ENCODE results near the gene NTM.

NTM gene

DNA sequence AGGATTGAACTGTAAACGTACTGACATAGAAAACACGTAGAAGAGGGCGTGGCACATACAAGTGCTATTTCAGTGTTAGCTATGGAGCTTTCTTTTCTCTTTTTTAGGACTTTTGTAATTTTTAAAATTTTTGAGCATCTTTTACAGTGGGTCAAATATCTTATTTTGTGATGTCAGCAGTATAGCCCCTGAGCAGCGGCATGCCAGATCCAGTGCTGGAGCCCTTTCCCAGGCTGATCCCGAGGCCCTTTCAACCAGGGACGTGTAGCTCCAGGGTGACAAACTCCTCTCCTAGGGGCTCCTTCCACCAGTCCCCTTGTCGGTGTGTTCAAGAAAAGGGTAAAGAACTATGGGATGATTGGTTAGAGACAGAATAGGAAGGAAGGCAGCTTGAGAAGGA, 777.0 kb downstream of the NTM start:
- Histone ChIP-seq H3K27ac (ENCODE audit: insufficient read depth, low read length, poor library complexity, severe bottlenecking) (no peak overlapping the region), H3K4me1 (ENCODE audit: control insufficient read depth, insufficient read depth, low read length, poor library complexity, severe bottlenecking) (no peaks in the 10 kb centered on the region), H3K27me3 (replicated peaks; ENCODE audit: control insufficient read depth, insufficient read depth, low read length, poor library complexity, severe bottlenecking) (no peaks in the 10 kb centered on the region), H3K4me3 (ENCODE audit: insufficient read depth, low read depth, low read length, poor library complexity, severe bottlenecking) (no peak overlapping the region), H3K9me3 (ENCODE audit: control insufficient read depth, low read length) (no peaks in the 10 kb centered on the region), H3K36me3 (ENCODE audit: control insufficient read depth, insufficient read depth, low read length) (no peaks in the 10 kb centered on the region)
- DNase-seq, result no peak

DNA sequence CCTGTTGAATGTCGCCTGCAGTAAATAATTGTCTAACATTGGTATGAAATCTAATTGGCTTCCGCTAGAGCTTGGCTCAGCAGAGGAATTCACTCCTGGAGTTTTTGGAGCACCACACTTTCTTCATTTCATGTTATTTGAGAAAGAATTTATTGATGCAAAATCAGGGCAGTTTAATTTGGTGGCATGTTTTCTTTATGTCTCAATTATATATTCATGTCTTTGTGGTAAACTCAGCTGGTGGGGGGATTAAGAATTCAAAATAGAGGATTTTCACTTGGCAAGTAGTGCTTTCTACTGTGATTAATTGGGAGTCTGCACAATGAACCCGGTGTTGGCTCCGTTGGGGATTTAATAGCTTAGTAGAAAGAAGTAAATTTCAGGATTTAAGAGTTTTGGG, 784.4 kb downstream of the NTM start:
- H3K9me3 ChIP-seq (ENCODE audit: control insufficient read depth, low read length), result no peaks in the 10 kb centered on the region
- no peak overlapping the region for H3K27ac ChIP-seq (ENCODE audit: insufficient read depth, low read length, poor library complexity, severe bottlenecking)
- no peaks in the 10 kb centered on the region for H3K27me3 ChIP-seq (replicated peaks; ENCODE audit: control insufficient read depth, insufficient read depth, low read length, poor library complexity, severe bottlenecking)
- no peak for DNase-seq
- no peak overlapping the region for H3K4me3 ChIP-seq (ENCODE audit: insufficient read depth, low read depth, low read length, poor library complexity, severe bottlenecking)
- no peaks in the 10 kb centered on the region for H3K4me1 ChIP-seq (ENCODE audit: control insufficient read depth, insufficient read depth, low read length, poor library complexity, severe bottlenecking)
- no peaks in the 10 kb centered on the region for H3K36me3 ChIP-seq (ENCODE audit: control insufficient read depth, insufficient read depth, low read length)

DNA sequence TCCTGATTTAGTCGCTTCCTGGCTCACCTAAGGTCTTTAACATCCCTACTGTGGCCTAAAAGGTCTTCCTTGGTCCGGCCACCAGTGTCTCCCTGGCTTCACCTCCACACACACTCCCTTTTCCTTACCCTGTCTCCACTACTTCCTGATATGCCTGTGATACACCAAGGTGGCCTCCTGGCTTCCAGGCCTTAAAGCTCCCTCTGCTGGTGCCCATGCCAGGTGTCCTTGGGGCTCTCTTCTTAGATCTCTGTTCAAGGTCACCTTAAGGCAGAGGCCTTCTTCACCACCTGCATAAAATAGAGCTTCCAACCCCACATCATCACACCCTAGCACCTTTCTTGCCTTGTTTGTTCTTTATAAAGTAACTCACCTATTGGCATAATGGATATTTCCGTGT, 787.7 kb downstream of the NTM start:
- no peaks in the 10 kb centered on the region for H3K9me3 ChIP-seq (ENCODE audit: control insufficient read depth, low read length)
- no peak overlapping the region for H3K27ac ChIP-seq (ENCODE audit: insufficient read depth, low read length, poor library complexity, severe bottlenecking)
- H3K36me3 ChIP-seq (ENCODE audit: control insufficient read depth, insufficient read depth, low read length), result no peaks in the 10 kb centered on the region
- DNase-seq, result no peak
- no peak overlapping the region for H3K4me3 ChIP-seq (ENCODE audit: insufficient read depth, low read depth, low read length, poor library complexity, severe bottlenecking)
- no peaks in the 10 kb centered on the region for H3K4me1 ChIP-seq (ENCODE audit: control insufficient read depth, insufficient read depth, low read length, poor library complexity, severe bottlenecking)
- no peaks in the 10 kb centered on the region for H3K27me3 ChIP-seq (replicated peaks; ENCODE audit: control insufficient read depth, insufficient read depth, low read length, poor library complexity, severe bottlenecking)

DNA sequence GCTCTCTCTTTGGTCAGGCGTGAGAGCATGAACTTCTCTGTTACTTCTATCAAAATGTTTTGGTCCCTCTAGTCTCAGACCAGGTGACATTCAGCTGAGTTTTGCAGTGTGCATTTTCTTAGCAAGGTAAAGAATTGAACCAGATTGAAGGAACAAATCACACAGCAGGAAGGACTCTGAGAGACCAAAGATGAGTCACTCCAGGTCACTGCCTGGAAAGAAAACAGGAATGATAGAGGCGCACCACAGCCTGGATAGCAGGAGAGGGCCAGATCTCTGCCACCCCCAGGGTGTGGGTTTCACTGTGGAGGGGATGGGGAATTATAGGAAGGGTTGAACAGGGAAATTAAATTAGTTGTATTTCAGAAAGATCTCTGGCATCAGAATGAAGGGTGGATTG, 788.3 kb downstream of the NTM start:
- Histone ChIP-seq H3K27ac (ENCODE audit: insufficient read depth, low read length, poor library complexity, severe bottlenecking) (no peak overlapping the region), H3K36me3 (ENCODE audit: control insufficient read depth, insufficient read depth, low read length) (no peaks in the 10 kb centered on the region), H3K4me3 (ENCODE audit: insufficient read depth, low read depth, low read length, poor library complexity, severe bottlenecking) (no peak overlapping the region), H3K9me3 (ENCODE audit: control insufficient read depth, low read length) (no peaks in the 10 kb centered on the region), H3K4me1 (ENCODE audit: control insufficient read depth, insufficient read depth, low read length, poor library complexity, severe bottlenecking) (no peaks in the 10 kb centered on the region), H3K27me3 (replicated peaks; ENCODE audit: control insufficient read depth, insufficient read depth, low read length, poor library complexity, severe bottlenecking) (no peaks in the 10 kb centered on the region)
- DNase-seq, result no peak

DNA sequence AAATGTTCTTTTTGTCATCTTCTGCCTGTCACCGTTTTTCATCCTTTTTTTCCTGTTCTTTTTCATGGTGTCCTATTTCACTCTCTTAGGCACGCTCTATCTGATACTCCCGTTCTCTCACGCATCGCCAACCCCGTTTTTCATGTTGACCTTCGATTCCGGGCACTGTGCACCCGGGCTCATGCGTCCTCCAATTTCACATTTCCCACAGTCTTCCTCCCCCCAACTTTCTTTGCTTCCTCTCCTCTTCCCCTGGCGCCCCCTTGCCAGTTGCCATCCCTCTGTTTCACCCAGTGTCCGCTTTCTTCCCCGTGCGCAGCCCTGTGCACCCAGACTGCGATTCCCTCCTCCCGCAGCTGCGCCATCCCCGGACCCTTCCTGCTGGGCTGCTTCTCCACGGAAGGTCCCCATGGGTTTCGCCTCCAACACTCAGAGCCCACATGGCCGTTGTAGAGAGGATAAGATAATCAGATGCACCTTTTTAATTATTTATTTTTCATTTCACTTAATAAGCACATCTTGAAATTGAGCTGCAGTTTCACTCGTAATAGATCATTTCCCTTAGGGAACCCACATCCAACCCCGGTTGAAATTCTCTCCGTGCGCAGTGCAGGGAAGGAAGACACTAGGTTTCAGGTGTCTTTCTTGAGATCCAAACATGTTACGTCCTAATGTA, 791.1 kb downstream of the NTM start:
- Histone ChIP-seq H3K36me3 (ENCODE audit: control insufficient read depth, insufficient read depth, low read length) (no peaks in the 10 kb centered on the region), H3K4me1 (ENCODE audit: control insufficient read depth, insufficient read depth, low read length, poor library complexity, severe bottlenecking) (no peaks in the 10 kb centered on the region)

DNA sequence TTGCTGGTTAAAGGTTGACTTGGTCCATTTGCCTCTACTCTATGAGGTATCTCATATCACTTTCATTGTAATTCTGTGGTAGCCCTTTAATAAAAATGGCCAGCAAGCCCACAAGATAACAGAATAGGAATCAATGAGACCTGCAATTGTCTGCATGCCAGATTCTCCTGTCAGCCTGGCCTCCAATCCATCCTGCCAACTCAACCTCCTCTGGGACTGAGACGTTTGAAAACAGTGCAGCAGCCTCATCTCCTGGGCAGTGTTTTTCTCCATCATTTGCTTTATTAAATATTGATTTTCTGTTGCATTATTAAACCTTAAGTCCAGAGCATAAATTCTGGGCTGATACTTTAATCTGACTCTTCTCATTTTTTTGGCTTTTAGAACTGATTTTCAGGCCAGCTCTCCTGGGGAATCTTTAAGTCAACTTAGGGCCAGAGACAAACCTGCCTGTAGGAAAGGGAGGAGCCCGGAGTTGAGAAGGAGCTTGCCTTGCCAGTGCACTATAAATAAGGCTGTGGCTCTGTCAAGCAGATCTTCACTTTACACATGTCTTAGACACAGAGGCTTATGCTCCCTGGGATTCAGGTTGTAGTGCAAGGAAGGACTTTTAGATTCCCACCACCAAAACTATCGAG, 798.0 kb downstream of the NTM start:
- Histone ChIP-seq H3K4me3 (ENCODE audit: insufficient read depth, low read depth, low read length, poor library complexity, severe bottlenecking) (no peak overlapping the region), H3K27ac (ENCODE audit: insufficient read depth, low read length, poor library complexity, severe bottlenecking) (no peak overlapping the region), H3K36me3 (ENCODE audit: control insufficient read depth, insufficient read depth, low read length) (no peaks in the 10 kb centered on the region), H3K27me3 (replicated peaks; ENCODE audit: control insufficient read depth, insufficient read depth, low read length, poor library complexity, severe bottlenecking) (no peaks in the 10 kb centered on the region), H3K4me1 (ENCODE audit: control insufficient read depth, insufficient read depth, low read length, poor library complexity, severe bottlenecking) (no peaks in the 10 kb centered on the region), H3K9me3 (ENCODE audit: control insufficient read depth, low read length) (no peaks in the 10 kb centered on the region)
- no peak for DNase-seq

More for the DNA sequence above, 791.1 kb downstream of the NTM start:
- H3K27me3 ChIP-seq (replicated peaks; ENCODE audit: control insufficient read depth, insufficient read depth, low read length, poor library complexity, severe bottlenecking), result no peaks in the 10 kb centered on the region
- no peak overlapping the region for H3K27ac ChIP-seq (ENCODE audit: insufficient read depth, low read length, poor library complexity, severe bottlenecking)
- H3K4me3 ChIP-seq (ENCODE audit: insufficient read depth, low read depth, low read length, poor library complexity, severe bottlenecking), result no peak overlapping the region
- H3K9me3 ChIP-seq (ENCODE audit: control insufficient read depth, low read length), result no peaks in the 10 kb centered on the region
- DNase-seq, result no peak

DNA sequence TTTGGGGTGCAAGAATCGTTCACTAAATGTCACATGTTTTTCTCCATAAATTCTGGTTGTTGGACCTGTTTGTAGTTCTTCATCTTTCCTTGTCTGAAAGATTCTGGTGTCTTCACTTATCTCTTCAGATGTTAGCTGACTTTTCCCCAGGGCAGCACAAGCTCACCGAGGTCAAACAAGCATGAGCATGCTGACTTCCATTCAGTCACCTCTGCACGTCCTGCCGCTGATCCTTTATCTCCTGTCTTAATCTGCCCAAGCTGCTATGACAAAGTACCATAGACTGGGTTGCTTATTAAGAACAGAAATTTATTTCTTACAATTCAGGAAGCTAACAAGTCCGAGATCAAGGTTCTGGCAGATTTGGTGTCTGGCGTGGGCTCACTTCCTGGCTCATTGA, 800.6 kb downstream of the NTM start:
- H3K36me3 ChIP-seq (ENCODE audit: control insufficient read depth, insufficient read depth, low read length), result no peaks in the 10 kb centered on the region
- H3K27ac ChIP-seq (ENCODE audit: insufficient read depth, low read length, poor library complexity, severe bottlenecking), result no peak overlapping the region
- H3K4me3 ChIP-seq (ENCODE audit: insufficient read depth, low read depth, low read length, poor library complexity, severe bottlenecking), result no peak overlapping the region
- no peak for DNase-seq
- H3K4me1 ChIP-seq (ENCODE audit: control insufficient read depth, insufficient read depth, low read length, poor library complexity, severe bottlenecking), result no peaks in the 10 kb centered on the region
- no peaks in the 10 kb centered on the region for H3K9me3 ChIP-seq (ENCODE audit: control insufficient read depth, low read length)
- H3K27me3 ChIP-seq (replicated peaks; ENCODE audit: control insufficient read depth, insufficient read depth, low read length, poor library complexity, severe bottlenecking), result no peaks in the 10 kb centered on the region

DNA sequence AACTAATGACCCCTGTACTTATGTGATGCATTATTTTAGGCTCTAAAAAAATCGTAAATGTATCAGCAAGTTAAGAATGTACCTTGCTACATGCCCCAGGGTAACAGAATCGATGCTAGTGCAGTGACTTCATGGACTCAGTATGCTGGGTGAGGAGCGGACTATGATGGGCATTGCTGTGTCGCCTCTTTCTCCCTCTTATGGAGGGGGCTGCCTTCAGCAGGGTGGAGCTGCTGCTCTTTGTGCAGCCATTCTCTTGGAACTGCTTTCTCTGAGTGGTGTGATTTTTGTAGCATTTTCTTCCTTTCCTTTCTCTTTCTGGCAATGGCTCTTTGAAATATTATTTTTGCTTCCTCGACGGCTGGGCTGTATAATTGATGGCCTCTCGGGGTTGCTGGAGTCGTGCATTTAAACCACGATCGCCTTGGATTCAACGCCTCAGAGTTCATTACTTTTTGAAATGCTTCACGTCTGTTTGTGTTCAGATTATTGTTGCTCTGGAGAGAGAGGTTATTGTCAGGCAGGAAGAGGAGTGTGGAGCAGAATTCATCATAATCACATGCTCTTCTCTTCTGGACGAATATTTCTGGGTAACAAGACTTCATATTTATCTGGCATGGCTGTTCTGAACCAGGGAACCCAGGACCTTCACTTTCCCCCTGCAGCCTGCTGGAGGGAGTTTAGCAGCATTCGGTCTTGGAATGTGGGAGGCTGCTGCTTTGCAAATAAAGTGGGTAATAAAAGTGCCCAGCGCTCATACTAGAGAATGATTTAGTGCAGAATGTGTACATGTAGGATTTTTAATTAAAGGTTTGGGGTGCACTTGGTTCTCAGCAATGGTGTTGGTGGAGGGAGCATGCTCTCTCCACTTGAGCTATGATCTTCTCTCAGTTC, 804.2 kb downstream of the NTM start:
- Histone ChIP-seq H3K4me1 (ENCODE audit: control insufficient read depth, insufficient read depth, low read length, poor library complexity, severe bottlenecking) (no peaks in the 10 kb centered on the region), H3K36me3 (ENCODE audit: control insufficient read depth, insufficient read depth, low read length) (no peaks in the 10 kb centered on the region), H3K9me3 (ENCODE audit: control insufficient read depth, low read length) (no peaks in the 10 kb centered on the region), H3K4me3 (ENCODE audit: insufficient read depth, low read depth, low read length, poor library complexity, severe bottlenecking) (no peak overlapping the region), H3K27me3 (replicated peaks; ENCODE audit: control insufficient read depth, insufficient read depth, low read length, poor library complexity, severe bottlenecking) (no peaks in the 10 kb centered on the region), H3K27ac (ENCODE audit: insufficient read depth, low read length, poor library complexity, severe bottlenecking) (no peak overlapping the region)
- DNase-seq, result no peak

DNA sequence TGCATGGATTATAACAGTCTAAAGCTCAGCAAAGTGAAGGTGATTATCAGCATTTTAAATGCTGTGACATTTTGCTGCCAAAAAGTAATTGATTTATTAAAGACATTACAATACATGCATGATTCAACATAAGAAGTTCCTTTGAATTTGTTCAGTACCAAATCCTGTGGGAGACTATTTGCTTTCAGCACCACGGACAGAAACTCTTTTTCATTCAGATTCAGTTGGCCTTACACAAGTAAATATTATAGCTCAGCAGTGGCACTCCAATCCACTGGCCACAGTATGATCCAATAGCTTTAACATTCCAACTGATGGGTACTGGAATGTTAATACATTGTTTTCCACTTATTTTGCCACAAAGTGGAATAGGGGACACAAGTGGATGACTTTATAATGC, 806.7 kb downstream of the NTM start:
- no peak overlapping the region for H3K27ac ChIP-seq (ENCODE audit: insufficient read depth, low read length, poor library complexity, severe bottlenecking)
- no peaks in the 10 kb centered on the region for H3K9me3 ChIP-seq (ENCODE audit: control insufficient read depth, low read length)
- no peaks in the 10 kb centered on the region for H3K27me3 ChIP-seq (replicated peaks; ENCODE audit: control insufficient read depth, insufficient read depth, low read length, poor library complexity, severe bottlenecking)
- DNase-seq, result no peak
- no peak overlapping the region for H3K4me3 ChIP-seq (ENCODE audit: insufficient read depth, low read depth, low read length, poor library complexity, severe bottlenecking)
- H3K36me3 ChIP-seq (ENCODE audit: control insufficient read depth, insufficient read depth, low read length), result no peaks in the 10 kb centered on the region
- H3K4me1 ChIP-seq (ENCODE audit: control insufficient read depth, insufficient read depth, low read length, poor library complexity, severe bottlenecking), result no peaks in the 10 kb centered on the region

DNA sequence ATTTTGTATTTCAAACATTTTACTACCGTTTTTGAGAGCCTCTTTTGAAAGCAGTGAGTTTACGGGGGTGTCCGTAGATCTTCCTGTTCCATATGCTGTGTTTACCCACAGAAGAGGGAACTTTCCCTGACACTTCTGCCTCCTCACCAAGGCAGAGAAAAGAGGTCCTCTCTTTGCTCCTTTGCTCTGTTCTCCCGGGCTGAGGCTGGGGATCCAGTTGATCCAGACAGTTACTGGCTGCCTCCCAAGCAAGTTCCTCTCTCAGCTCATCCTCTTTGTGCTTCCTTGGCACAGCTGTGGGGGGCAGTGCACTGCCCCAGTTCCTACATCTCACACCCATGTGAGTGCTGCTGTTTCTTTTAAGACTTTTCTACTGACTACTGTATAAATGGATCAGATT, 813.7 kb downstream of the NTM start:
- no peaks in the 10 kb centered on the region for H3K9me3 ChIP-seq (ENCODE audit: control insufficient read depth, low read length)
- no peak overlapping the region for H3K4me3 ChIP-seq (ENCODE audit: insufficient read depth, low read depth, low read length, poor library complexity, severe bottlenecking)
- no peaks in the 10 kb centered on the region for H3K4me1 ChIP-seq (ENCODE audit: control insufficient read depth, insufficient read depth, low read length, poor library complexity, severe bottlenecking)
- no peaks in the 10 kb centered on the region for H3K27me3 ChIP-seq (replicated peaks; ENCODE audit: control insufficient read depth, insufficient read depth, low read length, poor library complexity, severe bottlenecking)
- H3K36me3 ChIP-seq (ENCODE audit: control insufficient read depth, insufficient read depth, low read length), result no peaks in the 10 kb centered on the region
- H3K27ac ChIP-seq (ENCODE audit: insufficient read depth, low read length, poor library complexity, severe bottlenecking), result no peak overlapping the region
- DNase-seq, result no peak

Data from effector memory CD4-positive, alpha-beta T cell (primary cell).